Caki2 (cell line): ENCODE data around the gene NR2E1. TPM values are rescaled to one million over a fixed set of nuclear protein-coding genes. Genes with fewer than 3 reads are reported as not detected.

ENCODE experiments used
- DNase-seq: peaks from one replicate; pipeline ENCODE4 v3.0.0-alpha.2; 2015; ENCODE audit warnings: low read depth
- in situ Hi-C: cut with HindIII; loops from 2 replicates; pipeline ENCODE4 v1.10.0; 2016; ENCODE audit warnings: low sequenced_read_pairs, low pct_unique_long_range_greater_than_20kb, mixed read lengths
- total RNA-seq: library from RNA; depleted of rRNA; stranded (reverse); fragments of >200 nt; shearing (Covaris generic); gene quantifications from 2 replicates; pipeline ENCODE4 v1.2.3, GENCODE V29; 2014; ENCODE audit warnings: low replicate concordance

Gene NR2E1
- total RNA-seq, 1 experiment from 2014 or later, result not detected

GRCh38 chr6:108193835-108194234 is 28.0 kb downstream of the NR2E1 start:
- in situ Hi-C loops, result no loop called here

GRCh38 chr6:108194503-108194902 is 28.7 kb downstream of the NR2E1 start:
- in situ Hi-C loops, result no loop called here
- no peak for DNase-seq

More at GRCh38 chr6:108193835-108194234, 28.0 kb downstream of the NR2E1 start:
- DNase-seq, result no peak

- in situ Hi-C loops, result no loop called here
- DNase-seq, result no peak
Observed at GRCh38 chr6:108195209-108195608, 29.4 kb downstream of the NR2E1 start.

- DNase-seq, result no peak
- in situ Hi-C loops, result no loop called here
Observed at GRCh38 chr6:108198761-108199498, 33.1 kb downstream of the NR2E1 start.

- in situ Hi-C loops, result no loop called here
- no peak for DNase-seq
Observed at GRCh38 chr6:108200186-108200585, 34.4 kb downstream of the NR2E1 start.

GRCh38 chr6:108200631-108201030 is 34.8 kb downstream of the NR2E1 start:
- peak; percentile 96 for DNase-seq
- in situ Hi-C loops, result no loop called here

GRCh38 chr6:108203189-108204112 is 37.6 kb downstream of the NR2E1 start:
- DNase-seq, result peak; percentile 70
- in situ Hi-C loops, result no loop called here

- in situ Hi-C loops, result no loop called here
- DNase-seq, result no peak
Observed at GRCh38 chr6:108207013-108207412, 41.2 kb downstream of the NR2E1 start.

GRCh38 chr6:108209738-108210137 is 43.9 kb downstream of the NR2E1 start:
- in situ Hi-C loops, result no loop called here
- no peak for DNase-seq

GRCh38 chr6:108210556-108210955 is 44.7 kb downstream of the NR2E1 start:
- in situ Hi-C loops, result no loop called here
- no peak for DNase-seq

GRCh38 chr6:108211671-108212070 is 45.8 kb downstream of the NR2E1 start:
- in situ Hi-C loops, result no loop called here
- DNase-seq, result no peak

GRCh38 chr6:108222064-108222463 is 56.2 kb downstream of the NR2E1 start:
- in situ Hi-C loops, result no loop called here
- DNase-seq, result no peak

- no peak for DNase-seq
- in situ Hi-C loops, result no loop called here
Observed at GRCh38 chr6:108222504-108222903, 56.7 kb downstream of the NR2E1 start.

GRCh38 chr6:108227290-108227689 is 61.5 kb downstream of the NR2E1 start:
- in situ Hi-C loops, result no loop called here

GRCh38 chr6:108228416-108228815 is 62.6 kb downstream of the NR2E1 start:
- DNase-seq, result no peak
- in situ Hi-C loops, result no loop called here

More at GRCh38 chr6:108227290-108227689, 61.5 kb downstream of the NR2E1 start:
- DNase-seq, result no peak

GRCh38 chr6:108235127-108235526 is 69.3 kb downstream of the NR2E1 start:
- no peak for DNase-seq
- in situ Hi-C loops, result no loop called here

- DNase-seq, result no peak
- in situ Hi-C loops, result no loop called here
Observed at GRCh38 chr6:108236791-108237190, 71.0 kb downstream of the NR2E1 start.

- DNase-seq, result no peak
- in situ Hi-C loops, result no loop called here
Observed at GRCh38 chr6:108238322-108238721, 72.5 kb downstream of the NR2E1 start.
